Panc1 (cell line): Measurements from ENCODE around the gene SCYGR3. TPM values are rescaled to one million over a fixed set of nuclear protein-coding genes. Genes with fewer than 3 reads are reported as not detected.

ENCODE experiments used
- ATAC-seq: fragments of 200-7000 bp; cut with Tn5 transposase; 2 replicates; pipeline ENCODE4 v1.9.1; 2020; ENCODE audit warnings: mild to moderate bottlenecking, moderate library complexity
- BruUV-seq: library from RNA; stranded (reverse); fragments of 400-500 nt; replicated peaks from 2 replicates; lab custom pipeline; 2021; lab: Mats Ljungman, UMichigan
- CTCF ChIA-PET: fragments of 300-600 bp; sonication (Branson Sonifier 250); formaldehyde crosslinking; loops from one replicate; lab custom pipeline; 2022; ENCODE audit warnings: antibody characterized with exemption; lab: Charles Lee
- POLR2A ChIA-PET: fragments of 300-600 bp; sonication (Branson Sonifier 250); formaldehyde crosslinking; loops from one replicate; lab custom pipeline; 2022; ENCODE audit warnings: antibody characterized with exemption; lab: Charles Lee
- DNase-seq: peaks from one replicate; pipeline ENCODE4 v3.0.0-alpha.2; 2010; ENCODE audit warnings: low read depth, low spot score
- H3K27ac ChIP-seq: 2 replicates; pipeline ENCODE4 v1.5.1; 2011; ENCODE audit warnings: mild to moderate bottlenecking, low read length, inconsistent platforms
- H3K27me3 ChIP-seq: fragments of 200-500 bp; sonication (Bioruptor generic); 2 replicates; pipeline ENCODE4 v1.6.0; 2014; ENCODE audit warnings: low read length, inconsistent platforms; ENCODE audit not compliant: control insufficient read depth, insufficient read depth
- H3K36me3 ChIP-seq: fragments of 200-500 bp; sonication (Bioruptor generic); 2 replicates; pipeline ENCODE4 v1.5.1; 2014; ENCODE audit warnings: inconsistent platforms, mild to moderate bottlenecking, low read length, moderate library complexity; ENCODE audit not compliant: control insufficient read depth, insufficient read depth
- H3K4me1 ChIP-seq: 2 replicates; pipeline ENCODE4 v1.5.1; 2011; ENCODE audit warnings: inconsistent platforms, mild to moderate bottlenecking, low read length, moderate library complexity; ENCODE audit not compliant: control insufficient read depth, insufficient read depth
- H3K4me3 ChIP-seq, 2 experiments: 2 replicates each; pipeline ENCODE4 v1.5.1; 2011 to 2012; ENCODE audit warnings: low read depth in 2 of 2, low read length in 2 of 2, mild to moderate bottlenecking in 2 of 2, inconsistent platforms in 1 of 2, moderate library complexity in 1 of 2
- H3K9me3 ChIP-seq: fragments of 200-500 bp; sonication (Bioruptor generic); 2 replicates; pipeline ENCODE4 v1.5.1; 2014; ENCODE audit warnings: low read depth, mild to moderate bottlenecking, inconsistent platforms, low read length, moderate library complexity; ENCODE audit not compliant: control insufficient read depth, insufficient read depth
- CTCF ChIP-seq: fragments of 450-650 bp; IDR thresholded peaks from 2 replicates; pipeline ENCODE4 v1.5.1; 2017; ENCODE audit warnings: mild to moderate bottlenecking
- POLR2AphosphoS5 ChIP-seq: IDR thresholded peaks from 2 replicates; pipeline ENCODE4 v1.6.1; 2012; ENCODE audit warnings: mild to moderate bottlenecking, low read depth, low read length, moderate library complexity
- SIN3A ChIP-seq: IDR thresholded peaks from 2 replicates; pipeline ENCODE4 v1.6.1; 2012; ENCODE audit warnings: low read depth, mild to moderate bottlenecking, low read length, moderate library complexity, borderline replicate concordance; ENCODE audit not compliant: insufficient read depth
- TCF7L2 ChIP-seq: IDR thresholded peaks from 2 replicates; pipeline ENCODE4 v1.6.1; 2011; ENCODE audit warnings: mild to moderate bottlenecking, low read depth, low read length, inconsistent platforms
- in situ Hi-C: cut with HindIII; loops from 2 replicates; pipeline ENCODE4 v1.10.0; 2016; ENCODE audit warnings: low sequenced_read_pairs, low pct_unique_long_range_greater_than_20kb
- intact Hi-C: fragments of 100-400 bp; cut with micrococcal nuclease; formaldehyde crosslinking; loops from one replicate; pipeline ENCODE4 v1.10.0; 2022; ENCODE audit not compliant: unreplicated experiment
- total RNA-seq: library from RNA; stranded (reverse); gene quantifications from one replicate; pipeline ENCODE4 v1.2.1, GENCODE V29; 2021; ENCODE audit not compliant: unreplicated experiment
- TF ChIP-seq, protein P1 (sequence below), 2 experiments: IDR thresholded peaks; 2 replicates each; pipeline ENCODE4 v1.6.1; 2011 to 2012; ENCODE audit warnings: low read depth in 2 of 2, control low read depth in 1 of 2, low read length in 1 of 2, mild to moderate bottlenecking in 1 of 2, moderate library complexity in 1 of 2; ENCODE audit not compliant: insufficient read depth in 1 of 2

Gene SCYGR3
- total RNA-seq, 1 experiment from 2014 or later, result not detected

GRCh38 chr2:227582369-227582768 lies 32.3 kb downstream of the SCYGR3 start:
- intact Hi-C loops, result no loop called here
- in situ Hi-C loops, result no loop called here
- Histone ChIP-seq H3K4me1 (no peaks in the 10 kb centered on the region), H3K36me3 (no peaks in the 10 kb centered on the region), H3K9me3 (no peaks in the 10 kb centered on the region), H3K27me3 (no peaks in the 10 kb centered on the region; the same call in none of the 2 replicates), H3K4me3 (no peak overlapping the region), H3K27ac (no peak overlapping the region)
- no peak for TF ChIP-seq TCF7L2
- TF ChIP-seq POLR2AphosphoS5, result no peak
- TF ChIP-seq CTCF, result no peak
- no peak for TF ChIP-seq SIN3A
- TF ChIP-seq, protein P1, sequence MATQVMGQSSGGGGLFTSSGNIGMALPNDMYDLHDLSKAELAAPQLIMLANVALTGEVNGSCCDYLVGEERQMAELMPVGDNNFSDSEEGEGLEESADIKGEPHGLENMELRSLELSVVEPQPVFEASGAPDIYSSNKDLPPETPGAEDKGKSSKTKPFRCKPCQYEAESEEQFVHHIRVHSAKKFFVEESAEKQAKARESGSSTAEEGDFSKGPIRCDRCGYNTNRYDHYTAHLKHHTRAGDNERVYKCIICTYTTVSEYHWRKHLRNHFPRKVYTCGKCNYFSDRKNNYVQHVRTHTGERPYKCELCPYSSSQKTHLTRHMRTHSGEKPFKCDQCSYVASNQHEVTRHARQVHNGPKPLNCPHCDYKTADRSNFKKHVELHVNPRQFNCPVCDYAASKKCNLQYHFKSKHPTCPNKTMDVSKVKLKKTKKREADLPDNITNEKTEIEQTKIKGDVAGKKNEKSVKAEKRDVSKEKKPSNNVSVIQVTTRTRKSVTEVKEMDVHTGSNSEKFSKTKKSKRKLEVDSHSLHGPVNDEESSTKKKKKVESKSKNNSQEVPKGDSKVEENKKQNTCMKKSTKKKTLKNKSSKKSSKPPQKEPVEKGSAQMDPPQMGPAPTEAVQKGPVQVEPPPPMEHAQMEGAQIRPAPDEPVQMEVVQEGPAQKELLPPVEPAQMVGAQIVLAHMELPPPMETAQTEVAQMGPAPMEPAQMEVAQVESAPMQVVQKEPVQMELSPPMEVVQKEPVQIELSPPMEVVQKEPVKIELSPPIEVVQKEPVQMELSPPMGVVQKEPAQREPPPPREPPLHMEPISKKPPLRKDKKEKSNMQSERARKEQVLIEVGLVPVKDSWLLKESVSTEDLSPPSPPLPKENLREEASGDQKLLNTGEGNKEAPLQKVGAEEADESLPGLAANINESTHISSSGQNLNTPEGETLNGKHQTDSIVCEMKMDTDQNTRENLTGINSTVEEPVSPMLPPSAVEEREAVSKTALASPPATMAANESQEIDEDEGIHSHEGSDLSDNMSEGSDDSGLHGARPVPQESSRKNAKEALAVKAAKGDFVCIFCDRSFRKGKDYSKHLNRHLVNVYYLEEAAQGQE (IDR thresholded peaks at IDR 0.05; ENCODE audit: insufficient read depth in 1 of 2, low read depth in 2 of 2, low read length in 1 of 2), result no peak
- ChIA-PET CTCF (no interaction called here), POLR2A (no interaction called here)
- no TSS peak for BruUV-seq
- no peak for ATAC-seq
- DNase-seq, result no peak

- intact Hi-C loops, result loop anchor here (10.0 kb wide), 1 partner anchor 185 kb away; no protein-coding TSS in a partner anchor
- H3K27ac ChIP-seq, result no peak overlapping the region
- H3K27me3 ChIP-seq, result no peaks in the 10 kb centered on the region; the same call in none of the 2 replicates
- no TSS peak for BruUV-seq
- ATAC-seq (no peak), DNase-seq (no peak)
- no peaks in the 10 kb centered on the region for H3K9me3 ChIP-seq
- no peaks in the 10 kb centered on the region for H3K36me3 ChIP-seq
- ChIA-PET CTCF (no interaction called here), POLR2A (no interaction called here)
- TF ChIP-seq SIN3A (no peak), POLR2AphosphoS5 (no peak), TCF7L2 (no peak), CTCF (no peak)
- TF ChIP-seq, protein P1 (IDR thresholded peaks at IDR 0.05; ENCODE audit: insufficient read depth in 1 of 2, low read depth in 2 of 2, low read length in 1 of 2), result no peak
- H3K4me1 ChIP-seq, result no peaks in the 10 kb centered on the region
- in situ Hi-C loops, result no loop called here
- H3K4me3 ChIP-seq, result no peak overlapping the region
Observed at GRCh38 chr2:227579791-227580190, 34.8 kb downstream of the SCYGR3 start.
